CD4-positive, alpha-beta T cell treated with Interferon alpha-2 for 1 hour (primary cell): ENCODE measurements around the gene IPO4.
A peak's percentile ranks its signal among the peaks of the same experiment; 100 is the strongest.
"Not testable (repeated sequence)": the region's sequence is repeated elsewhere in the genome, so short reads cannot be mapped to it uniquely, and the experiment has no call there.

Source experiments
- DNase-seq, 2 donors: peaks; one replicate each; pipeline ENCODE4 v3.0.0-alpha.2; 2020 to 2022

The IPO4 gene, protein sequence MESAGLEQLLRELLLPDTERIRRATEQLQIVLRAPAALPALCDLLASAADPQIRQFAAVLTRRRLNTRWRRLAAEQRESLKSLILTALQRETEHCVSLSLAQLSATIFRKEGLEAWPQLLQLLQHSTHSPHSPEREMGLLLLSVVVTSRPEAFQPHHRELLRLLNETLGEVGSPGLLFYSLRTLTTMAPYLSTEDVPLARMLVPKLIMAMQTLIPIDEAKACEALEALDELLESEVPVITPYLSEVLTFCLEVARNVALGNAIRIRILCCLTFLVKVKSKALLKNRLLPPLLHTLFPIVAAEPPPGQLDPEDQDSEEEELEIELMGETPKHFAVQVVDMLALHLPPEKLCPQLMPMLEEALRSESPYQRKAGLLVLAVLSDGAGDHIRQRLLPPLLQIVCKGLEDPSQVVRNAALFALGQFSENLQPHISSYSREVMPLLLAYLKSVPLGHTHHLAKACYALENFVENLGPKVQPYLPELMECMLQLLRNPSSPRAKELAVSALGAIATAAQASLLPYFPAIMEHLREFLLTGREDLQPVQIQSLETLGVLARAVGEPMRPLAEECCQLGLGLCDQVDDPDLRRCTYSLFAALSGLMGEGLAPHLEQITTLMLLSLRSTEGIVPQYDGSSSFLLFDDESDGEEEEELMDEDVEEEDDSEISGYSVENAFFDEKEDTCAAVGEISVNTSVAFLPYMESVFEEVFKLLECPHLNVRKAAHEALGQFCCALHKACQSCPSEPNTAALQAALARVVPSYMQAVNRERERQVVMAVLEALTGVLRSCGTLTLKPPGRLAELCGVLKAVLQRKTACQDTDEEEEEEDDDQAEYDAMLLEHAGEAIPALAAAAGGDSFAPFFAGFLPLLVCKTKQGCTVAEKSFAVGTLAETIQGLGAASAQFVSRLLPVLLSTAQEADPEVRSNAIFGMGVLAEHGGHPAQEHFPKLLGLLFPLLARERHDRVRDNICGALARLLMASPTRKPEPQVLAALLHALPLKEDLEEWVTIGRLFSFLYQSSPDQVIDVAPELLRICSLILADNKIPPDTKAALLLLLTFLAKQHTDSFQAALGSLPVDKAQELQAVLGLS

DNA sequence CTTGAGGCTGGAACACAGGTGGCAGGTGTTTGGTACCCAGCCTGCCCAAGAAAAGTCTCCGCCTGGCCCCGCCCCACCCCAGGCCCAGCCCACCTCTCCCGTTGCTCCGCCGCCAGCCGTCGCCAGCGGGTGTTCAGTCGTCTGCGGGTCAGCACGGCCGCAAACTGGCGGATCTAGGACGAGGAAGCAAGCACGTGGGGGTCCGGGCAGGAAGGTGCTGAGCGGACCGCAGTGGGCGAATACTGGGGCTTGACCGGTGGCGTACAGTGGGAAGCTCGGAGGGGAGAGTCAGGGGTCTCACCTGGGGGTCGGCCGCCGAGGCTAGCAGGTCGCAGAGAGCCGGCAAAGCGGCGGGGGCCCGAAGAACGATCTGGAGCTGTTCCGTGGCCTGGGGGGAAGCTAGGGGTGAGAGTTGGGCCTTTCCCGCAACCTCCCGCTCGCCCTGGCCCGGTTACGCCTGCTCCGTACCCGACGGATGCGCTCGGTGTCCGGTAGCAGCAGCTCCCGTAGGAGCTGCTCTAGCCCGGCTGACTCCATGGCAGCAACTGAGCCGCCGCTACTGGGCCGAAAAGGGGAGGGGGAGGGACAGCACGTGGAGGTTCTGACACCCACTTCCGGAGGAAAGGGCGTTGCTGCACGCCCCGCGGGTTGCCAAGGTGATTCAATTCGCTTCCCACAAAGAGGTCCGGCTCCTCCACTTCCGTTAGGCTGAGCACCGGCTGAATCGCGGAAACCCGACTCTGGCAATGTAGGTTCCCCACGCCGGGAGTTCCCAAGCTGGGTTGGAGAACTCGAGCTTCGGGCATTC lies at the start of gene IPO4:
TSS of gene IPO4 (minus strand) at position 566 of the 808 bp plus-strand sequence. CDS start at position 537, 29 bp downstream.
- peak; percentile 96 to 97 for DNase-seq

DNA sequence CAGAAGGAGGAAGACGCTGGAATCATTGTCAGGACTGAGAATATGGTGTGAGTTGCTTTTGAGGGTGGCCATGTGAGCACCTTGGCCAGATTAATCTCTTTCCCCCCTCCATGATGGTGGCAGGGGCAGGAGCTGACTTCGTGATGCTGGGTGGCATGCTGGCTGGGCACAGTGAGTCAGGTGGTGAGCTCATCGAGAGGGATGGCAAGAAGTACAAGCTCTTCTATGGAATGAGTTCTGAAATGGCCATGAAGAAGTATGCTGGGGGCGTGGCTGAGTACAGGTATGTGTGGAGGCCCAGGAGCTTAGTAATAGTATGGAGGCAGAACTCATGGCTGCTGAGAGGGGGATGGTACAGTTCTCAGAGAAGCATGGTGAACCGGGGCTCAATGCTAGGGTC lies 49.5 kb upstream of the IPO4 start:
- no peak for DNase-seq

DNA sequence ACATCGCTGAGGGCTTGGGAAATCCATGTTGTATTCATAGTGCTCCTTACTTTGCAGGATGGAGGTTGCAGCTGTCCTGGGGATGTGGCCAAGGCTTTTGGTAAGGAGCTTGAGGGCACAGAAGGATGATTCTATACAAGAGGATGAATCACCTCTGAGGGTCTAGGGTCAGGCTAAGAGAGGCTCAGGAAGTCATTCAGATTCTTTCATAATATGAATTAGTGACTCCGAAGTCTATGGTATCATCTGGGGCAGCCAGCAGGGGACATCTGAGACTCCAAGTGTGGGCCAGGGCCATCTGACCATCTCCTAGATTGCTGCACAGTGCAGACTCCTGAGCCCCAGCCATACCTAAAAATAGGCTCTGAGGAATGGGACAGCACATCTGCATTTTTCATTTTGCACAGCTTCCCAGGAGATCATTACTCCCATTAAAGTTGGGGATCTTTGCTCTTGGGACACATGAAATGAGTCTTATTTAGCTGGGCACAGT lies 48.9 kb upstream of the IPO4 start:
- no peak for DNase-seq

DNA sequence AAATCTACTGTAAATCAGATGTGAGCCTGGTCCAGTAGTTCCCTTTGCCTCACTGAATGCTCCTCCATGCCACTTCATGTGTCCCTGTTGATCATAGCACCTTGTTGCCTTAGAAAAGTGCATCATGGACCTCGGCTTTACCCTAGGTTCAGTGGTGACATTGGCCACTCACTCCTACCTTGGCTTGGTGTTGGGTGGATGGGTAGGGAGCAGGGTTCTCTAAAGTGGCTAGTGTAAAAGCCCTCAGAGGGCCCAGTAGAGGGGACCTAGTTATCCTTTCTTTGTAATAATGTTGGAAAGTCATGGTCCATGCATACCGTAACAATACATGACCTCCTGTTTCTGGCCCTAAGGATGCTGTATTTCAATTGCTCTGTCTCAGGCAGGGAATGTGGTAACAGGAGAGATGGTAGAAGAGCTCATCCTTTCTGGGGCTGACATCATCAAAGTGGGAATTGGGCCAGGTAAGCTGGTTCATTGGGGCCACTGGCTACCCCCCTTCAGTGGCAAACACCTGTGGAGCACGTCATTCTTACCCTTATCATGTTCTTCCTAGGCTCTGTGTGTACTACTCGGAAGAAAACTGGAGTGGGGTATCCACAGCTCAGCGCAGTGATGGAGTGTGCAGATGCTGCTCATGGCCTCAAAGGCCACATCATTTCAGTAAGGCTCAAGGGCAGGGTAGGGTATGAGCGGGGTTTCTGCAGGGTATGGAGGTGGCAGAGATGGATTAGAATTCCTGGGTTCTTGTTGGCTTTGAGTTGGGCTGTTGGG lies 48.3 kb upstream of the IPO4 start:
- no peak for DNase-seq

DNA sequence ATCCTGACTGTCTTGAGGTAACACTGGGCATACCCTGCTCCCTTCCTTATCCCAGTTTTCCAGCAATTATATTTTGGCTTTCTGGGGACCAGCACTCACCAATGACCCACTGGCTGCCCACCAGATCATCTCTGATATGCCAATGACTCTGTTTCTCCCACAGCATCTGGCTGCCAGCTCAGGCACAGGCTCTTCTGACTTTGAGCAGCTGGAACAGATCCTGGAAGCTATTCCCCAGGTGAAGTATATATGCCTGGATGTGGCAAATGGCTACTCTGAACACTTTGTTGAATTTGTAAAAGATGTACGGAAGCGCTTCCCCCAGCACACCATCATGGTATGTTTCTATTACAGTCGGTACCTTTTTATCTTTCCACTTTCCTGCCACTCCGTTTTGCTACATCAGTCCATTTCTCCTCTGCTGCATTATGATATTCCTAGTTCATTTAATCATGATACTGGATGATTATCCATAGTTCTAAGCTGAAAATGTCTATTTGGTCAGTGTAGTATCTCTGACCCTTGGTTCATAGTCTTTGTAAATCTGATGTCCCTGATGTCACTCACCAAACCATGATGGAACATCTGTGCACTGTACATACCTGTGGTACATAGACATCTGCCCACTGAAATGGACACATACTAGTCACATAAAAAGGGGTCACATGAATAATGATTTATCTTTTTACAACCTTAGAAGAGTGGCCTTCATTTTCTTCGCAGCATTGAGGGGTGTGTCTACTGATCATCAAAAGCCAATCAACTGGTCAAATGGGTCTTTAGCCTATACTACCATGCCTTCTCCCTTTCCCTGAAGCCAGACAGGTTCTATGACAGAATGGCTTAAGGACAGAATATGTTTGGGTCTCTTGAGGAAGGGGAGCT lies 47.4 kb upstream of the IPO4 start:
- no peak for DNase-seq

DNA sequence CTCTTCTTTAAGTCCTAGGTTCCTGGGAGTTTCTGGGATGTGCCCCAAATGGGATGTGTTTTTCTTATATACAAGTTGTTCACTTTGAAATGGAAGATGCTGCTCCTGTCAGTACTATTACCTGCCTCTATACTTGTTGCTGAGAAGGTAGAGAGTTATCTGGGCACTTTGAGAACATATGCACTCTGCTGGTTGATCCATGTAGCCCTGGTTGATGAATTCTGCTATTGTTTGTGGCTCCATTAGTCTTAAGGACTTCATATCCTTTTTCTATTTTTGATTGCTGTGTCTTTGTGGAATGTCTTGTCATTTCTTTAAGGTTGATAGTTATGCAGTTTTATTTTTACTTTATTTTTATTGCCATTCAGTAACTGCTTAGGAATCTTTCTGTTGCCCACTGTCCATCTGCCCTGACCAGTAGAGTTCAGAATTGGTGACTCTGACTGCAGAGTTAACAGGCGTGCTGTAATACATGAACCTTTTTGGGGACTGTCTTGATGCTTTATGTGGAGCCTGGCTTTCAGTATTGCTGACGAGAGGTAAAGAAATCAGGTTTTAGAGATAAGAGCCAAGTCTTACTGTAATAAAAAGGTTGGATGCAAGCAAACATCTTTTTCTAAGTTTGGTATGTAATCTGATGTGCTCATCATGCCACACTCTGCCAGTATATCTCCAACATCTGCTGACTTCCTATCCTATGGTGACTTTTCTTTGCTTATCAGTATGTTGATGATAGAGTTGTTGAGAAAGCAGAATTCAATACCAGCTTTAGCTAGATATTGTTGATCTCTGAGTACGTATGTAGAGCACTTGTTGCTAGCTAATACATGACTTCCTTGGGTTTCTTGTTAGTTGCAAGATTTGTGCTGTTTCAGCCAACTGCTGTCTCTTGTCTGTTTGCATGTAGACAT lies 45.7 kb upstream of the IPO4 start:
- DNase-seq = no peak

DNA sequence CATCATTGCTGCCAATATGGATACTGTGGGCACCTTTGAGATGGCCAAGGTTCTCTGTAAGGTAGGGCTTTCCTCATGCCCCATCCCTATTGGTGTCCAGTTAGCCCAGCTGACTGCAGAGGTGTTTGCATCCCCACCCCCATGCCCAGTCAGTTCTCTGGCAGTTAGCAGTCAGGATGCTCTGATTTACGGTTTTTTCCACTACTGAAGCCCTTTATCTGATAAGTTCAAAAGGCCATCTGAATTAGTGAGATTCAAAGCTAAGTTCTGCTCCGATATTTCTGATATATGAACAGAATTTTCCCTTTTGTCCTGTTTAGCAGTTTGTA lies 44.9 kb upstream of the IPO4 start:
- no peak for DNase-seq

DNA sequence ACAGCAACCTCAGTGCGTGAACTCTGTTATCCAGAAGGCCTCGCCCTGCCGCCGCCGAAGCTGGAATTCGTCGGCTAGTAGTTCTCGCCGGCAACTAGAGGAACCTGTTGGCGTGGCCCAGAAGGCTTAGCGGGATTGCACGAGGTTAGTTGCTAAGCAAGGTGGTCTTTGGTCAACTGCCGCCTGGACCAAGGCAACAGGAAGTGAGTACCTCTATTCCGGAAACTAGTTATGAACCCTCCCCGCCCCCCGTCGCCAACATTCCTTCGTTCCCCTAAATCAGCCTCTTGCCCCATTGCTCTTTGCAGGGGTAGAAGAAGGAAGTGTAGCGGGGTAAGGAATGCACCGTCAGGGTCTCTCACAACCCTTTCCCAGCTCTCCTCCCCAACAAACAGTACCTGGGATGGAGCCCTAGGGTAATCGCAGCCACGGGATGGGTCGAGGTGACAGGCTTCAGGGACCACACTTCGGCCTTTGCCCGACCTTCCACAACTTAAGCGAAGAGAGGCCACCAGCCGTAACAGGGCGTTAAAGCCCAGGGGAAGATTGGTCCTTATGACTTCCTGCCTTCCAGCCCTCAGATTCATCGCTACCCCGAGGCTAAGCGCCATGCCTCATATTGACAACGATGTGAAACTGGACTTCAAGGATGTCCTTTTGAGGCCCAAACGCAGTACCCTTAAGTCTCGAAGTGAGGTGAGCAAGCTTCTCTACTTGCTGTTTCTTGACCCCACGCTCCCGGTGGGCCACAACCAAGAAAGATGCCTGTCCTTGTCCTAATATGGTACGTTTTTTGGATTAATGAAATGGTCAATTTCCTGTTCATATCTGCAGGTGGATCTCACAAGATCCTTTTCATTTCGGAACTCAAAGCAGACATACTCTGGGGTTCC lies 44.3 kb upstream of the IPO4 start, which contains the start of gene GMPR2:
TSS of gene GMPR2 (plus strand) at position 285 of the 893 bp plus-strand sequence. CDS start at position 610, 325 bp downstream.
- no peak for DNase-seq

DNA sequence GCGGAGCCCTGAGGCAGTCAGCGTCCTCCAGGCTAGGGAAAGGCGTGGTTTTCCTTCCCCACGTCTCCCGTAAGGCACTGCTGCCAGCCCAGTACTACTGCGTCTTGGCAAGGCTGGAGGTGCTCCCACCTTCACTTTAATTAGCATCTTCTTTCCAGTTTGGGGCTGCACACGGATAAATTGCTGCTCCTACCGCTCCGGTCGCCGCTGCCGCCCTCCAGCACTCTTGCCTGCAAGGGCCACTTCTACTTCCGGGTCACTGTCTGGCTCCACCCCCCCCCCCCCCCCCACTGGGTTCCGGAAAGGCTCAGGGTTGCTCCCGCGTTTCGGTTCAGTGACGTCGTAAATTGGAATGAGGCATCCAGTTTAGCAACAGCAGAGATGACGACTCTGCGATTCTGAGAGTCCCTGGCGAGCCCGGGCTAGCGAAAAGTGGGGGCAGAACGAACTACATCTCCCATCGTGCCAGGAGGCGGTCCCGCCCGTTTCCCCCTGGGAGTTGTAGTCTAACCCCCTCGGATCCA lies 43.6 kb upstream of the IPO4 start, which contains the start of gene NEDD8:
TSS of gene NEDD8 (minus strand) at position 247 of the 524 bp plus-strand sequence. CDS start at position 147, 100 bp downstream.
- peak; percentile 90 for DNase-seq

DNA sequence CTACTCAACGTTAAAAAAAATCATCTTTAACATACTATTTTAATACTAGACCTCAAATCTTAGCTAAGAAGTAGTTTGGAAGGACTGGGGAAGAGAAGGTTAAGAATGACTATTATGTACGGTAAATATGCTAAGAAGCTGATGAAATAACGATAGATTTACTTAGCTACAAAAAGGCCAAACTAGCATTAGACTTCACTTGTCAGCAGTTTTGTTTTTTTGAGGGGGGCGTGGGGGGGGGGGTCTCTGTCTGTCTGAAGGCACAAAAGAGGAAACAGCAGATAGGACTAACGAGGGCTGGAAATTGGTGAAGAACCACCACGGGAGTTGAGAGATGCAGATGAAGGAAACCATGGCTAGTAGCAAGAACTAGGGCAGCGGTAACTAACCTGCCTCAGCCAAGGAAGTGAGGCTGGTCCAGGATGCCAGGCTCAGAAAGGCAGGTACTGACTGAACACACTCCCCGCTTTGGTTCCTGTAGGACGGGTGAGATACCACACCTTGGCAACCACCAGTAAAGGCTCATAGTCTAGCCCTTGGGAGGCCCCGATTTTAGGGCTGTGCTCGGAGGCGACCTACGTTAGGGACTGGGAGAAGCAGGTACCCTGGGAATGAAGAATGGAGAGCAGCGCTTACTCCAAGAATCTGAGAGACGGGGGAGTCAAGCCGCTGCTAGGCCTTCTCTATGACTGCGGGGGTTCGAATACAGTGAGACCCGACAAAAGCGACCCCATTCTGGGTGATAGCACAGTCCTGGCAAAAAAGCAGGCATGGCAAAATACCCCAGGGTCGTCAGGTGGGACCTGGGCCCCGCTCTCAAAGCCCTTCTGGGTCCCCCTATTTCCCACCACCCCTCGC lies 42.9 kb upstream of the IPO4 start:
- DNase-seq = peak in 1 of 2 donors; percentile 37

DNA sequence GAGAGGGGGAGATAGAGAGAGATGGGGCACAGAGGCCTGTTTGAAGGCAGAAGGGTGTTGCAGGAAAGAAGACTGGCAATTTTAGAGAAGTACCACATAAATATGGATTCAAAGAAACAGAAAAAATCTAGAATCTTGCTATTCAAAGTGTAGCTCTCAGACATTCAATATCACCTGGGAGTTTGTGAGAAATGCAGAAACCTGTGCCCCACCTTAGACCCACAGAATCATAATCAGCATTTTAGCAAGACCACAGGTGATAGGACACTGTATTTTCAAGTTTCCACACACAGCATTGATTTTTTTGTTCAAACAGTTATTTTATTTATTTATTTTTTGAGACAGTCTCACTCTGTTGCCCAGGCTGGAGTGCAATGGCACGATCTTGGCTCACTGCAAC lies 40.3 kb upstream of the IPO4 start:
- no peak for DNase-seq

DNA sequence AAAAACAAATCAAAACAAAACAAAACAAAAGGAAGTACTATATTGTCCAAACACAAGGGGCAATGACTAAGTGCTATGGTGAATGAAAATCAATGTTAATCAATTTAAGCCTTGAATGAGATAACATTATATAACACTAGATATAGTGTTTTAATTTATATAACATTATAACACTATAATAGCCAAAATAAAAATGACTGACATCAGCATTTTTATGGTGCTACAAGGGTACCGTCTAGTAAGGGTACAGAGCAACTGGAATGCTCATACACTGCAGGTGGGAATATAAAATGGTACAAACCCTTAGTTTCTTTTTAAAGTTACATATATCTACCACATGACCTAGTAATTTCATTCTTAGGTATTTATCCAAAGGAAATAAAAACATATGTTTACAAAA lies 37.9 kb upstream of the IPO4 start:
- DNase-seq = no peak

DNA sequence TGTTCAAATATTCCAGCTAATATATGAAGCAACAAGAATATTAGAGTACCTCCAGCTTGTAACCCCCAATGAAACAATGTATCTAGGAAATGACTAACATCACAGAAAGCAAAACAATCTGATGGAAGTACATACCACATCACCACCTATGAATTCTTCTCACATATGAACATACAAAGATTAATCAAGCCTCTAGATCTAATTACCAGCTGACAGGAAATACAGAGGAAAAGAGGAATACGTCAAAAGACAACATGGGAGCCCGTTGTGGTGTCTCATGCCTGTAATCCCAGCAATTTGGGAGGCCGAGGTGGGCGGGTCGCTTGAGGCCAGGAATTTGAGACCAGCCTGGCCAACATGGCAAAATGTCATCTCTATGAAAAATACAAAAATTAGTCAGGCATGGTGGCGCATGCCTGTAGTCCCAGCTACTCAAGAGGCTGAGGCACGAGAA lies 36.0 kb upstream of the IPO4 start:
- DNase-seq = no peak

DNA sequence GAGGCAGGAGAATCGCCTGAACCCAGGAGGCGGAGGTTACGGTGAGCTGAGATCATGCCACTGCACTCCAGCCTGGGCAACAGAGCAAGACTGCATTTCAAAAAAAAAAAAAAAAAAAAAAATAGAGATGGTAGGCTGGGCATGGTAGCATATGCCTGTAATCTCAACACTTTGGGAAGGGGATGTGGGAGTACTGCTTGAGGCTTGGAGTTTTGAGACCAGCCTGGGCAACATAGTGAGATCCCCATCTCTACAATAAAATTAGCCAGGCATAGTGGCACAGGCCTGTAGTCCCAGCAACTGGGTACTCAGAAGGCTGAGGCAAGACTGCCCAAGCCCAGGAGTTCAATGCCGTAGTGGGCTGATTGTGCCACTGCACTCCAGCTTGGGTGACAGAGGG lies 34.4 kb upstream of the IPO4 start:
- DNase-seq = not testable (repeated sequence)

DNA sequence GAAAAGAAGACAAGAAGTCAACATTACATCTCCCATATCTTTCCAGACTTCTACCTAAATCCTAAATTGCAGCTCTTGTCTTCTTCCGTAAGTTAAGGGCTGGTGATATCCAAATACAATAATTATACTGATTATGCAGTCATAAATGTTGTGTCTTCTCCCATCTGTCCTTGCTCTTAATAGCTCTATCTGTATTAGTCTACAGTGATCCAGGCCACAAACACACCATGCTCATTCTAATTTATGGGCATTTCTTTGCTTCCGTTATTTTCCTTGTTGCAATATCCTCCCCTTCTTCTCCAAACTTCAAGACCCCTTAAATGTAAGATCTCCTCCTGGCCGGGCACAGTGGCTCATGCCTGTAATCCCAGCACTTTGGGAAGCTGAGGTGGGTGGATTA lies 30.9 kb upstream of the IPO4 start:
- DNase-seq = no peak

DNA sequence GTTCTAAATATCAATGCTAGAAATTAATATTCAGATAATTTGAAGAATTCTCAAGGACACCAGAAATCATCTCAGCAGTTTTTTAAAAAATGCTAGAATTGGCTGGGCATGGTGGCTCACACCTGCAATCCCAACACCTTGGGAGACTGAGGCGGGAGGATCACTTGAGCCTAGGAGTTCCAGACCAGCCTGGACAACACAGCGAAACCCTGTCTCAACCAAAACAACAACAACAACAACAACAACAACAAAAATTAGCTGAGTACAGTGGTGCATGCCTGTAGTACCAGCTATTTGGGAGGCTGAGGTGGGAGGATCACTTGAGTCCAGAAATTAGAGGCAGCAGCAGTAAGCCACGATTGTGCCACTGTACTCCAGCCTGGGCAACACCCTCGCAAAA lies 30.5 kb upstream of the IPO4 start:
- no peak for DNase-seq

DNA sequence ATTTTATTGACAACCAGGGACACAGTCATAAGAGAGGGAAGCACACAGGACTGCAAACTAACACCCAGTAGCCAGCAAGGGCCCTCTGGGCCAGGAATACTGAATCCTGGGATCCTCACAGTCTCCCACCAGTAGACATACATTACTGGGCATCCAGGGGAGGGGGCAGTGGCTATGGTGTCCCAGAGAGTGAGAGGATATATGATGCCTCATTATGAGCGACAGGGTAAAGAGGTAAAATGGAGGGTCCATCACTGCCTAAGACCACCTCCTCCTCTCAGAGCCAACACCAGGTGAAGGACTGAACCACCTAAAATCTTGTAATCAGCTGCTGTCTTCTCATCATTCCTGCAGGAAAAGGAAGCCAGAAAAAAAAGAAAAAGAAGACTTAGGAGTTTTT lies 28.3 kb upstream of the IPO4 start:
- DNase-seq = not testable (repeated sequence)
